SK-N-SH (cell line): ENCODE results near the gene OR10G2.

Experiments
- FOXM1 ChIP-seq: IDR thresholded peaks from 2 replicates; pipeline ENCODE4 v1.4.0; 2012; ENCODE audit warnings: low read depth, mild to moderate bottlenecking
- POLR2AphosphoS5 ChIP-seq: IDR thresholded peaks from 2 replicates; pipeline ENCODE4 v1.6.1; 2012; ENCODE audit warnings: low read depth, low read length
- TAF1 ChIP-seq: IDR thresholded peaks from 2 replicates; pipeline ENCODE4 v1.6.1; 2012; ENCODE audit warnings: low read depth, mild to moderate bottlenecking, low read length, moderate library complexity, borderline replicate concordance
- TF ChIP-seq, protein P1 (sequence below): fragments of 200-600 bp; sonication (generic); IDR thresholded peaks from 2 replicates; pipeline ENCODE4 v1.6.1; 2017; ENCODE audit warnings: antibody characterized with exemption, mild to moderate bottlenecking, moderate library complexity

DNA sequence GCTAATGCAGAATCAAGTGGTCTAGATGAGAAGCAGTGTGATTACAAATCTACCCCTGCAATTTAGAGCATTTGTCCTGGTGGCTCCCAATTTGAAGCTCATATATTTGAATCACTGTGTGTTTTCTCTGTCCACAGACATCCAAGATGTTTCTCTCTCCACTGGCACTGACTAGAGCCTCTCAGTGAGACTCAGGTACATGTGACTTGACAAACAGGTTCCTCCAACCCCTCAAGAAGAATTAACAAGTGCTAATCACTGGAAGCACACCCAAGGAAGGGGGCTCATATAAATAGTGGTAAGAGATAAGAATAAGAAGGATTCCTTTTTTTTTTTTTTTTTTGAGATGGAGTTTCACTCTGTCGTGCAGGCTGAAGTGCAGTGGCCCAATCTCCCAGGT is 20.5 kb downstream of the OR10G2 start:
- TF ChIP-seq, protein P1, sequence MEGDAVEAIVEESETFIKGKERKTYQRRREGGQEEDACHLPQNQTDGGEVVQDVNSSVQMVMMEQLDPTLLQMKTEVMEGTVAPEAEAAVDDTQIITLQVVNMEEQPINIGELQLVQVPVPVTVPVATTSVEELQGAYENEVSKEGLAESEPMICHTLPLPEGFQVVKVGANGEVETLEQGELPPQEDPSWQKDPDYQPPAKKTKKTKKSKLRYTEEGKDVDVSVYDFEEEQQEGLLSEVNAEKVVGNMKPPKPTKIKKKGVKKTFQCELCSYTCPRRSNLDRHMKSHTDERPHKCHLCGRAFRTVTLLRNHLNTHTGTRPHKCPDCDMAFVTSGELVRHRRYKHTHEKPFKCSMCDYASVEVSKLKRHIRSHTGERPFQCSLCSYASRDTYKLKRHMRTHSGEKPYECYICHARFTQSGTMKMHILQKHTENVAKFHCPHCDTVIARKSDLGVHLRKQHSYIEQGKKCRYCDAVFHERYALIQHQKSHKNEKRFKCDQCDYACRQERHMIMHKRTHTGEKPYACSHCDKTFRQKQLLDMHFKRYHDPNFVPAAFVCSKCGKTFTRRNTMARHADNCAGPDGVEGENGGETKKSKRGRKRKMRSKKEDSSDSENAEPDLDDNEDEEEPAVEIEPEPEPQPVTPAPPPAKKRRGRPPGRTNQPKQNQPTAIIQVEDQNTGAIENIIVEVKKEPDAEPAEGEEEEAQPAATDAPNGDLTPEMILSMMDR: no peak
- TF ChIP-seq FOXM1: no peak
- TF ChIP-seq TAF1: no peak
- no peak for TF ChIP-seq POLR2AphosphoS5
